ENCODE data around the gene TTLL8. TPM values are rescaled to one million over a fixed set of nuclear protein-coding genes. Genes with fewer than 3 reads are reported as not detected.

TTLL8 gene
- total RNA-seq, 2 donors from 2014 or later: not detected

DNA sequence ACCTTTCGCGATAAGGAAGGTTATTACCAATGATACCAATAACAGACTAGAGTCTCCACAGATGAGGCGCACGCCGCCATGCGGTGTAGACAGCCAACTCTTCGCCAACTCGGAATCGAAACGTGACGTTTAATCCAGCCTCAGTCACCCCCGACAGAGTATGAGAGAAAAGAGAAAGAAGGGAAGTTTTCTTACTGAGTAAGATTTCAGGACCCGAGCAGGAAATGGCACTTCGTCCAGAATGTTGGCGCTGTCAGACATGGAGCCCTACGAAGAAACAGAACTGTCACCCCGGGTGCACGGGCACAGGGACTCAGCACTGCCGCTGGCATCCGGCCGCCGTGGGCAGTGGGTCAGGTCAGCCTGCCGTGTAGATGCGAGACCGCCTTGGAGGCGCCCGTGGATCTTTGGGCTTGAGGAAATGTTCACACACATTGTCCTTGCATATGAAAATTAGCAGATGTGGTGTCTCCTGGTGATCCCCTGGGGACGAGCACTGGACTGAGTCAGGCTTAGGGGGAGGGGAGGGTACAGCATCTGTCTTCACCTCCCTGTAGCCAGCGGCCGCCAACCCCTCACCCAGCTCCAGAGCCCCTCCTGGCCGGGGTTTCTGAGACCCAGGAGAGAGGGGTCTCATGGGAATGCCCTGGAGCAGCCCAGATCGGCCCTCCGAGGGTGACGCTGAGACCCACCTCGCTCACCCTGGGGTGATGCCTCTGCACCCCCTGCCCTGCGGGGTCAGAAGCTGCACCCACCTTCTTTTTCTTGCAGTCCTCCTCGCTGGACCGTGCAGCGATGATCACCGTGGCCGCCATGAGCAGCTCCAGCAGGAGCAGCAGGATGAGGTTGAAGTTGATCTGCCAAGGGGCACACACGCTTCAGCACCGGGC, 18.8 kb upstream of the TTLL8 start:
- Histone ChIP-seq H3K9me3 (no peaks in the 10 kb centered on the region), H3K27ac (no peak overlapping the region), H3K4me3 (no peak overlapping the region), H3K36me3 (no peaks in the 10 kb centered on the region), H3K27me3 (no peaks in the 10 kb centered on the region), H3K4me1 (no peaks in the 10 kb centered on the region), H3K9ac (ENCODE audit: low read depth in 2 of 2, low read length in 2 of 2) (no peak overlapping the region)
- intact Hi-C loops (cut with DNase I): no loop called here
- TF ChIP-seq, protein P1, sequence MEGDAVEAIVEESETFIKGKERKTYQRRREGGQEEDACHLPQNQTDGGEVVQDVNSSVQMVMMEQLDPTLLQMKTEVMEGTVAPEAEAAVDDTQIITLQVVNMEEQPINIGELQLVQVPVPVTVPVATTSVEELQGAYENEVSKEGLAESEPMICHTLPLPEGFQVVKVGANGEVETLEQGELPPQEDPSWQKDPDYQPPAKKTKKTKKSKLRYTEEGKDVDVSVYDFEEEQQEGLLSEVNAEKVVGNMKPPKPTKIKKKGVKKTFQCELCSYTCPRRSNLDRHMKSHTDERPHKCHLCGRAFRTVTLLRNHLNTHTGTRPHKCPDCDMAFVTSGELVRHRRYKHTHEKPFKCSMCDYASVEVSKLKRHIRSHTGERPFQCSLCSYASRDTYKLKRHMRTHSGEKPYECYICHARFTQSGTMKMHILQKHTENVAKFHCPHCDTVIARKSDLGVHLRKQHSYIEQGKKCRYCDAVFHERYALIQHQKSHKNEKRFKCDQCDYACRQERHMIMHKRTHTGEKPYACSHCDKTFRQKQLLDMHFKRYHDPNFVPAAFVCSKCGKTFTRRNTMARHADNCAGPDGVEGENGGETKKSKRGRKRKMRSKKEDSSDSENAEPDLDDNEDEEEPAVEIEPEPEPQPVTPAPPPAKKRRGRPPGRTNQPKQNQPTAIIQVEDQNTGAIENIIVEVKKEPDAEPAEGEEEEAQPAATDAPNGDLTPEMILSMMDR (IDR thresholded peaks at IDR 0.05): no peak
- DNase-seq: no peak

DNA sequence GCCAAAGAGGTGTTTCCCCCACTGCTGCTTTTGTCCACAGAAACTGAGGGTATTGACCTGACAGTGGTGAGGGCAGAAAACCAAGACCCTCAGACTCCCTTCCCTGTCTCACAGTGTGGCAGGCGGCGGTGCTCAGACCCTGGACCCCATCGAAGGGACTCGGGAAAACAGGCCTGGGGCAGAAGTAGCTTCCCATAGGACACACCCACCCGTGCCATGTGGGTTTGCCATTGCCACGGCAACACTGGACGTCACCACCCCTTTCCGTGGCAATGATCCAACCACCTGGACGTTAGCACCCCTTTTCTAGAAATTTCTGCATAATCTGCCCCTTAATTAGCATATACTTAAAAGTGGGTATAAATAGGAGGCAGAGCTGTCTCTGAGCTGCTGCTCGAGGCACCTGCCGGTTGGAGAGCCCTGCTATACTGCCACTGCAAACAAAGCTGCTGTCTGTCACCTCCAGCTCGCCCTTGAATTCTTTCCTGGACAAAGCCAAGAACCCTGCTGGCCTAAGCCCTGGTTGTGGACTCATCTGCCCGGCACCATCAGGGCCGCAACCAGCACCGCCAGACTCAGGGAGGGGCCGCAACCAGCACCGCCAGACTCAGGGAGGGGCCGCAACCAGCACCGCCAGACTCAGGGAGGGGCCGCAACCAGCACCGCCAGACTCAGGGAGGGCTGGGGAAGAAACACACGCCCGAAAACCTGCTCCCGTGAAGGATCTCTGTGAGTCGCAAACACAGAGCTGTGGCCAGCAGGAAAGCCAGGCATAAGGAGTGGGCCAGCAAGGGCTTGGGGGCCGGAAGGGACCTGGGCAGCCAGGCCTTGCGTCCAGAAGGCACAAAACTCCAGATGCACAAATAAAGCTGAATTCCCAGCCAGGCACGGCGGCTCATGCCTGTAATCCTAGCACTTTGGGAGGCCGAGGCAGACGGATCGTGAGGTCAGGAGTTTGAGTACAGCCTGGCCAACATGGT, 16.7 kb upstream of the TTLL8 start:
- TF ChIP-seq, protein P1 (IDR thresholded peaks at IDR 0.05): no peak
- H3K9ac ChIP-seq (ENCODE audit: low read depth in 2 of 2, low read length in 2 of 2): no peak overlapping the region
- no peak overlapping the region for H3K27ac ChIP-seq
- H3K27me3 ChIP-seq: no peaks in the 10 kb centered on the region
- no peaks in the 10 kb centered on the region for H3K36me3 ChIP-seq
- no peaks in the 10 kb centered on the region for H3K4me1 ChIP-seq
- H3K4me3 ChIP-seq: no peak overlapping the region
- no peaks in the 10 kb centered on the region for H3K9me3 ChIP-seq
- DNase-seq: peak; percentile 36
- intact Hi-C loops (cut with DNase I): no loop called here

DNA sequence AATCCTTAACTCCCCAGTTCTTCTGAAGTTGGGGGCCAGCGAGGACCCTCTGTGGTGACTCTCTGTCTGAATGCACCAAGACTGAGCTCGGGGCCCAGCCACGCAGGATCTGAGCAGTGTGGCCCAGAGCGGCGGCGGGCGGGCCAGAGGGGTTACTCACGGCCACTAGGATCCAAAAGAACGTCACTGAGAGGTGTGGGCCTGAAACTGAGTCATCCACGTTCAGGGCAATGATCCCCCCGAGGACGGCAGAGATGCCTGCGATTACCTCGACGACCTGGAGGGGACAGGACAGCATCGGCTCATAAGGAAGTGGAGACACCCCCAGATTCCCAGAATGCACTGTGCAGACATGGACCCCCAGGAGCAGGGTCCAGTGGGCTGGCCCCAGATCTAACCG, 16.0 kb upstream of the TTLL8 start:
- TF ChIP-seq, protein P1 (IDR thresholded peaks at IDR 0.05): no peak
- Histone ChIP-seq H3K27ac (no peak overlapping the region), H3K9me3 (no peaks in the 10 kb centered on the region), H3K27me3 (no peaks in the 10 kb centered on the region), H3K4me3 (no peak overlapping the region), H3K9ac (ENCODE audit: low read depth in 2 of 2, low read length in 2 of 2) (no peak overlapping the region), H3K36me3 (no peaks in the 10 kb centered on the region), H3K4me1 (no peaks in the 10 kb centered on the region)
- intact Hi-C loops (cut with DNase I): no loop called here
- no peak for DNase-seq

DNA sequence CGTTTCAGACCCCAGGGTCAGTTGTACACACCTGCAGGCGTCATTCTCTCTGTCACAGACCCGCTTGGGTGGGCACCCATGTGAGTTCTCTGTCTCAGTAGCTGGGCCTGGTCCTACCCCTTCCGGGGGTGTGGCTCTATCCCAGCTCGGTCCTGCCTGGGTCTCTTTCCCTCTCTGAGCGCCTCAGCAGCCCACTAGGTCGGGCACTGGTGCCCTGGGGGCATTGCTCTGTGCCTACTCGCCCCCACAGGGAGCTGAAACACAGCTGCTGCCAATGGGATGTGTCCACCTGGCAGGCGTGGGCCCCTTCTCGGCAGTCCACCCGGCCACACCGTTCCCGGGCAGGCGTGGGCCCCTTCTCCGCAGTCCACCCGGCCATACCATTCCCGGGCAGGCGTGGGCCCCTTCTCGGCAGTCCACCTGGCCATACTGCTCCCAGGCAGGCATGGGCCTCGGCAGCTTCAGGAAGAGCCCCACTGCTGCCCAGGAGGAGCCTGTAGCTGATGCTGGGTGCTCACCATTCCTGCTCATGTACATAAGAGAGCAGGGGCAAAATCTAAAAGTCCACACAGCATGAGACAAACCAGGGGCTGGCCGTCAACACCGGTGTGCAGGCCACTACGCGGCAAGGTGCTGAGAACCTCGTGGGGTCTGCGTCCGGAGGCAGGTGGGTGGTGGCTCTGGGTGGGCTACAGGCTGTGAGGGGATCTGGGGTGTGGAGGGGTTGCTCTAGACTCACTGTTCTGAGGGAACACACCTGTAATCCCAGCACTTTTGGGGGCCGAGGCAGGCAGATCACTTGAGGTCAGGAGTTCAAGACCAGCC, 14.8 kb upstream of the TTLL8 start:
- no peaks in the 10 kb centered on the region for H3K36me3 ChIP-seq
- H3K9me3 ChIP-seq: no peaks in the 10 kb centered on the region
- no peak overlapping the region for H3K9ac ChIP-seq (ENCODE audit: low read depth in 2 of 2, low read length in 2 of 2)
- H3K4me3 ChIP-seq: no peak overlapping the region
- DNase-seq: no peak
- intact Hi-C loops (cut with DNase I): no loop called here
- H3K27ac ChIP-seq: no peak overlapping the region
- H3K27me3 ChIP-seq: no peaks in the 10 kb centered on the region
- TF ChIP-seq, protein P1 (IDR thresholded peaks at IDR 0.05): no peak
- no peaks in the 10 kb centered on the region for H3K4me1 ChIP-seq

DNA sequence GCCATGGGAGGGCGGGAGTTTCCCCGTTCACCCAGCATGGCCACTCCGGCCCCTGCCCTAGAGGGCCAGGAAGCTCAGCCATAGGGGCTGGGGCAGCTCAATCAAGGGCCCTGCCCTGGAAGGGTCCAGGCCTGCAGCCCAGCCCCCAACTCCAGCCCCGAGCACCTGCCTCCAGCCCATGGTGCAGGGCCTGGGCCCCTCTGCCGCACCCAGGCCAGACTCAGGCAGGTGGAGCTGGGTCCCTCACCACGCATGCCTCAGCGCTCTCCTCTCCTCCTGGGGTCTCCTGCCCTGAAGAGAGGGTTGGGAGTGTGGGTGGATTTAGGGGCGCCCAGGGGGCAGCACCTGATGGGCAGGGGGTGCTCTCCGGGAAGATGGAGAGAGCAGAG, 14.1 kb upstream of the TTLL8 start:
- H3K9ac ChIP-seq (ENCODE audit: low read depth in 2 of 2, low read length in 2 of 2): no peak overlapping the region
- TF ChIP-seq, protein P1 (IDR thresholded peaks at IDR 0.05): no peak
- no peak for DNase-seq

More for the DNA sequence above, 14.1 kb upstream of the TTLL8 start:
- intact Hi-C loops (cut with DNase I): no loop called here
- no peak overlapping the region for H3K27ac ChIP-seq
- no peak overlapping the region for H3K4me3 ChIP-seq
- H3K4me1 ChIP-seq: no peaks in the 10 kb centered on the region
- H3K36me3 ChIP-seq: no peaks in the 10 kb centered on the region
- no peaks in the 10 kb centered on the region for H3K27me3 ChIP-seq
- H3K9me3 ChIP-seq: no peaks in the 10 kb centered on the region
